ENCODE measurements around the gene MBNL1. TPM values are rescaled to one million over a fixed set of nuclear protein-coding genes. Genes with fewer than 3 reads are reported as not detected.
"Not testable (repeated sequence)": the region's sequence is repeated elsewhere in the genome, so short reads cannot be mapped to it uniquely, and the experiment has no call there.

Gene MBNL1
- total RNA-seq, 1 donor from 2014 or later = 79.5 TPM

DNA sequence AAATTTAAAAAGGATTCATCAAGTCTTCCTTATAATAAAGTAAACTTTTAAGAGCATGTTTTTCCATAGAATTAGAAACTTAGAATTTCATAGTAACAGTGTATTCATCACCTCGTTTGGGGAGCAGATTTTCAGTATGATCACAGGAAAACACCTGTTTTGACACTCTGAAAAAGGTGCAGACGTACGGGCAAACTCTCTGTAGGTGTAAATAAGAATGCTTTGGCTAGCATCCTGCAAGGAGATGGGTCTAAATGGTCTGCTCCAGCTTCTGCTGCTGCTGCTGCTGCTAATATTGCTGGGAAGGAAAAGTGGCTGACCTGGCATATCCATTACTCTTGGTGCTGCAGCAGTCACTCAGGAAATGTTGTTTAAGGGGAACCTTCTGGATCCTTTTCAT, 66.0 kb downstream of the MBNL1 start:
- no peak for FAIRE-seq
- TF ChIP-seq, protein P1, sequence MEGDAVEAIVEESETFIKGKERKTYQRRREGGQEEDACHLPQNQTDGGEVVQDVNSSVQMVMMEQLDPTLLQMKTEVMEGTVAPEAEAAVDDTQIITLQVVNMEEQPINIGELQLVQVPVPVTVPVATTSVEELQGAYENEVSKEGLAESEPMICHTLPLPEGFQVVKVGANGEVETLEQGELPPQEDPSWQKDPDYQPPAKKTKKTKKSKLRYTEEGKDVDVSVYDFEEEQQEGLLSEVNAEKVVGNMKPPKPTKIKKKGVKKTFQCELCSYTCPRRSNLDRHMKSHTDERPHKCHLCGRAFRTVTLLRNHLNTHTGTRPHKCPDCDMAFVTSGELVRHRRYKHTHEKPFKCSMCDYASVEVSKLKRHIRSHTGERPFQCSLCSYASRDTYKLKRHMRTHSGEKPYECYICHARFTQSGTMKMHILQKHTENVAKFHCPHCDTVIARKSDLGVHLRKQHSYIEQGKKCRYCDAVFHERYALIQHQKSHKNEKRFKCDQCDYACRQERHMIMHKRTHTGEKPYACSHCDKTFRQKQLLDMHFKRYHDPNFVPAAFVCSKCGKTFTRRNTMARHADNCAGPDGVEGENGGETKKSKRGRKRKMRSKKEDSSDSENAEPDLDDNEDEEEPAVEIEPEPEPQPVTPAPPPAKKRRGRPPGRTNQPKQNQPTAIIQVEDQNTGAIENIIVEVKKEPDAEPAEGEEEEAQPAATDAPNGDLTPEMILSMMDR (IDR thresholded peaks at IDR 0.05; ENCODE audit: insufficient read depth, low read length, severe bottlenecking) = no peak
- Histone ChIP-seq H3K4me3 (ENCODE audit: low read depth, low read length) (no peak overlapping the region), H3K36me3 (ENCODE audit: control insufficient read depth, insufficient read depth, low read length) (peaks cover 3% of the 10 kb centered on the region), H3K27me3 (ENCODE audit: control insufficient read depth, insufficient read depth, low read length) (no peaks in the 10 kb centered on the region)
- no peak for DNase-seq (ENCODE audit: low read depth)

DNA sequence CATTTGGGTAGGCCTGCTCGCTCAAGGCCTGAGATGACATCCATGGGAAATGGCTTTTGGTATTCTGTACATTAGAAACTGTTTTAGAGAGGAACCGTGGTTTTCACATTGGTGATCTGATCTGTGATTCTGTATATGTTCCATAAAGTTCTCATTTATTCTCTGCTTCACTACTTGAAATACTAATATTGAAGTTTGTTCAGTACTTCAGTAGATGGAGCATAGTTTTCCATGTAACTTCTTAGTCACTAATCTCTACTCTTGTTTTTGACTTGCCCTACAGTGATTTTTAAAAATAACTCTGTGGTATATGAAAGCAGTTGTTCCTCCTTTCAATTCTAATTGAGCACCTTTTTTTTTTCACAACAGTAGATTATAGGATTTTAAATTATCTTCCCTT, 66.5 kb downstream of the MBNL1 start:
- Histone ChIP-seq H3K27me3 (ENCODE audit: control insufficient read depth, insufficient read depth, low read length) (no peaks in the 10 kb centered on the region), H3K36me3 (ENCODE audit: control insufficient read depth, insufficient read depth, low read length) (peaks cover 4% of the 10 kb centered on the region), H3K4me3 (ENCODE audit: low read depth, low read length) (no peak overlapping the region)
- no peak for DNase-seq (ENCODE audit: low read depth)
- no peak for FAIRE-seq
- TF ChIP-seq, protein P1 (IDR thresholded peaks at IDR 0.05; ENCODE audit: insufficient read depth, low read length, severe bottlenecking) = no peak

DNA sequence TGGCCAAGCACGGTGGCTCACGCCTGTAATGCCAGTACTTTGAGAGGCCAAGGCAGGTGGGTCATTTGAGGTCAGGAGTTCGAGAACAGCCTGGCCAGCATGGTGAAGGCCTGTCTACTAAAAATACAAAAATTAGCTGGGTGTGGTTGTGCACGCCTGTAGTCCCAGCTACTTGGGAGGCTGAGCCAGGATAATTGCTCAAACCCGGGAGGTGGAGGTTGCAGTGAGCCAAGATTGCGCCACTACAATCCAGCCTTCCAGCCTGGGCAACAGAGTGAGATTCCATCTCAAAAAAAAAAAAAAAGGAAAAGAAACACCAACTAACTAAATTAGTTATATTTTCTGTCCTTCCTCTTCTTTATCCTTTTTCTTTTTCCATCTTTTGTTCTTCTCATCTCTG, 68.6 kb downstream of the MBNL1 start:
- FAIRE-seq; H3K27me3 ChIP-seq (ENCODE audit: control insufficient read depth, insufficient read depth, low read length); H3K4me3 ChIP-seq (ENCODE audit: low read depth, low read length); DNase-seq (ENCODE audit: low read depth); H3K36me3 ChIP-seq (ENCODE audit: control insufficient read depth, insufficient read depth, low read length): not testable (repeated sequence)

DNA sequence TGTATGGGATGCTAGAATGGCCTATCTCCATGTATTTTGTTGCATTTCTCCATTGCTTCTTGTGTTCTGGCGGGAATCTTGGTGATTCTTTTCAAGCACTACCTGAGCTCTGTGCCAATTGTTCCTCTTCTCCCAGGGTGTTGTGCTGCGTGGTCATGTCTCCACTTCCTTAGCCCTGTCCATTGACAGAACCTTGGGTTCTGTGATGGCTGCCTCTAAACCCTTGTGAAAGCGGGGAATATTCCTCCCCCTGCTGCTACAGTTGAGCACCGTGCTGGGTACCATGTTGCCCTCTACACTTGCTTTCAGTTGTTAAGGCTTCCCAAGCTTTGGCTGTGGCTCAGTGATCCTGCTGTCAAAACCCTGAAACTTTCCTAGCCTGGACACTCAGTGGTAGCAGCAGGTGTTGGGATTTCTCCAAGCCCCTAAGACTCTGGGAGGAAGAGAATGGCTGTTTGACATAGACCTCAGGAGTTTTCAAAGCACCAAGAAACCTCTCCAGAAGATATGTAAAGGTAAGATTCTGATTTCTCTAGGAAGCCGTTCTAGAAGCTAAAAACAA, 69.5 kb downstream of the MBNL1 start:
- FAIRE-seq (no peak), DNase-seq (ENCODE audit: low read depth) (no peak)
- Histone ChIP-seq H3K36me3 (ENCODE audit: control insufficient read depth, insufficient read depth, low read length) (peaks cover 7% of the 10 kb centered on the region), H3K27me3 (ENCODE audit: control insufficient read depth, insufficient read depth, low read length) (no peaks in the 10 kb centered on the region), H3K4me3 (ENCODE audit: low read depth, low read length) (no peak overlapping the region)
- TF ChIP-seq, protein P1 (IDR thresholded peaks at IDR 0.05; ENCODE audit: insufficient read depth, low read length, severe bottlenecking) = no peak

DNA sequence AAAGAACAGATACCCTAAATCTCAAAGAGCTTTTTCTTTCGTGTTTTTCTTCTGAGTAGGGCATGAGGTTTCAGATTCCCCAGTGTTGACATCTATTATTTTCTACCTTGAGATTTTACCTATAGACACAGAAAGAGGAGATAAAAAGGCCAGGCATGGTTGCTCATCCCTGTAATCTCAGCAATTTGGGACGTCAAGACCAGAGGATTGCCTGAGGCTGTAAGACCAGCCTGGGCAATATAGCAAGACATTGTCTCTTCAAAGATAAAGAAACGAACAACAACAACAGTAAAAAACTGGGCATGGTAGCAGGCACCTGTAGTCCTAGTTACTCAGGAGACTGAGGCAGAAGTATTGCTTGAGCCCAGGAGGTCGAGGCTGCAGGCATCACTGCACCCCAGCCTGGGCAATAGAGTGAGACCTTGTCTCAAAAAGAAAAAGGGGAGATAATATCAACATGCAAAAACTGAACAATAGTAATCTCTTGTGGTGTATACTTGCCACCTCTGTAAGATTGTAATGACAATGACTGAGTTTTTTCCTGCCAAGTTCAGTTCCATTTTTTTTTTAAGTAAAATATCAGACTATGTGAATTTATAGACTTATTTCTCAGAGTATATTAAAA, 71.3 kb downstream of the MBNL1 start:
- DNase-seq (ENCODE audit: low read depth) (no peak), FAIRE-seq (no peak)
- Histone ChIP-seq H3K4me3 (ENCODE audit: low read depth, low read length) (no peak overlapping the region), H3K27me3 (ENCODE audit: control insufficient read depth, insufficient read depth, low read length) (no peaks in the 10 kb centered on the region), H3K36me3 (ENCODE audit: control insufficient read depth, insufficient read depth, low read length) (peaks cover 5% of the 10 kb centered on the region)
- TF ChIP-seq, protein P1 (IDR thresholded peaks at IDR 0.05; ENCODE audit: insufficient read depth, low read length, severe bottlenecking) = no peak

DNA sequence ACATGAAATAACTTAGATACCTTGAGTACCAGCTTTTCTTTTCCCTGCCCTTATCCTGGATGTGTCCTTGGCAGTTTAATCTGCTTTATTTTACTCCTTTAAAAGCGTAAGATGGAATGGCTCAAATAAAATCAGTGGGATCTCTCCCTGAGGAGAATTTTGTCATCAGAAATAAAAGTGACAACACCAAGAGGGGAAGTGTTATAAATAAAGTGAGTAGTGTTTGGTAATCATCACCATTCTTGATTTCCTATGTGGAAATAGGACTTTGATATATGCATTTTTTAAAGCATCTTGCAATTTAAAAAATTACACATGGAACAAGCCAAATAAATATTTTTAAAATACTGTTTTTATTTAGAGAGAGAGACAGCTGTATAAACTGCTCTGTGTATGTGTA, 76.5 kb downstream of the MBNL1 start:
- Histone ChIP-seq H3K4me3 (ENCODE audit: low read depth, low read length) (no peak overlapping the region), H3K27me3 (ENCODE audit: control insufficient read depth, insufficient read depth, low read length) (no peaks in the 10 kb centered on the region), H3K36me3 (ENCODE audit: control insufficient read depth, insufficient read depth, low read length) (peaks cover 3% of the 10 kb centered on the region)
- DNase-seq (ENCODE audit: low read depth) = no peak
- no peak for FAIRE-seq
- TF ChIP-seq, protein P1 (IDR thresholded peaks at IDR 0.05; ENCODE audit: insufficient read depth, low read length, severe bottlenecking) = no peak
